NCI-H2107 (cell line): ENCODE measurements around the gene GNL2.
"Not testable (repeated sequence)": the region's sequence is repeated elsewhere in the genome, so short reads cannot be mapped to it uniquely, and the experiment has no call there.

Experiments
- DNase-seq: peaks from one replicate; lab custom pipeline; 2025; lab: John Stamatoyannopoulos, UW

Gene GNL2

GRCh38 chr1:37559957-37560379, 35.8 kb downstream of the GNL2 start:
- DNase-seq = not testable (repeated sequence)

- DNase-seq = no peak
These were observed 36.7 kb downstream of the GNL2 start for GRCh38 chr1:37559080-37559479.

DNA sequence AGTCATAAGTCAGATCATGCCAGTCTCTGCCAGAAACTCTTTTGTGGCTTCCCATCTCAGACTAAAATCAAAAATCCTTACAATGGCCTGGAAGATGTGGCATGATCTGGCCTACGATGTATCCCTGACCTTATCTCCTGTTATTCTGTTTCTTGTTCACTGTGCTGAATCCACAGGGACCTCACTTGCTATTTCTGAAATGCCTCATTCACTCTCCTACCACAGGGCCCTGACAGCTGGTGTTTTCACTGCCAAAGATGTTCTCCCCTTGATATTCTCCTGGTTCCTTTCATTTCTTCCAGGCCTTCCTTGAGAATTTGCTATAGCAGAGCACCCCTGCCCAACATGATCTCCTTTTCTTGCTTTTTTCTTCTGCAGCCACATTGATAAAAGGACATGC, 37.3 kb downstream of the GNL2 start:
- DNase-seq = no peak

GRCh38 chr1:37557402-37557801, 38.3 kb downstream of the GNL2 start:
- no peak for DNase-seq

DNA sequence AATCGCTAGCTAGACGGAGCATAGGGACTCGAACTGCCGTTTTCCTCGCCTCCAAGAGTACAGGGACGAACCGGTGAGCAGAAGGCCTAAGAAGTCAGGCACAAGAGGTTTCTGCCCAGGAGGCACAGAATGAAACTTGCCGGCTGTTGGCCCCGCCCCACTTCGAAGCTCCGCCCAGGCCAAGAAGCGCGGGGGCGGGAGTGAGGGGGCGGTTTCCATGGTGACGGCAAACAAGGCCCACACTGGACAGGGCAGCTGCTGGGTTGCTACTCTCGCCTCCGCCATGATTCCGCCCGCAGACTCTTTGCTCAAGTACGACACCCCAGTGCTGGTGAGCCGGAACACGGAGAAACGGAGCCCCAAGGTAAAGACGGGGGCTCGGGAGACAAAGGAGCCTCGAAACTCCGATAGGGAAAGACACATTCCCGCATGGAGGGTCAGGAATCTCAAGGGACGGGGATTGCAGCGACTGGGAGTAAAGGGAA, 39.0 kb downstream of the GNL2 start, which contains the start of gene DNALI1:
Gene DNALI1, plus strand, starts transcription at position 229 of the 485 bp plus-strand sequence. Its CDS starts 55 bp downstream, at position 284.
- DNase-seq = no peak

- peak; percentile 83 for DNase-seq
These were observed 41.6 kb downstream of the GNL2 start, which contains the start of gene SNIP1 for GRCh38 chr1:37553927-37554808. Gene SNIP1 (minus strand): TSS chr1:37554293. CDS start chr1:37554229, 64 bp downstream.

DNA sequence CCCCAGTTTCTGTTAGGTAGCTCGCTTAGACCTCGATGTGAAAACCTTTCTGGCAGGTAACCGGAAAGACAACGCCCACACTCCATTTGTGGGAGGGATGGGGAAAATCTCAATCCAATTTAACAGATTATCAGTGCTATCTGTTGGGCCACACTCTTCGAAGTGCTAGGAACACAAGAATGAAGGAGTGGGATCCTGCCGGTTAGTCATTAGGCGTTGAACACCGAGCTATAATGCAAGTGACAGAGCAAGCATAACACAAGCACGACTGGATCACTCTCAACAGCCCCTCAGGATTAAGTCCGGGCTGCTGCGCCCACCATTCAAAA, 42.2 kb downstream of the GNL2 start:
- DNase-seq = no peak

- no peak for DNase-seq
These were observed 46.4 kb downstream of the GNL2 start for GRCh38 chr1:37549341-37549740.

GRCh38 chr1:37545019-37545418, 50.7 kb downstream of the GNL2 start:
- DNase-seq = no peak

- no peak for DNase-seq
These were observed 51.2 kb downstream of the GNL2 start for GRCh38 chr1:37544530-37544929.

DNA sequence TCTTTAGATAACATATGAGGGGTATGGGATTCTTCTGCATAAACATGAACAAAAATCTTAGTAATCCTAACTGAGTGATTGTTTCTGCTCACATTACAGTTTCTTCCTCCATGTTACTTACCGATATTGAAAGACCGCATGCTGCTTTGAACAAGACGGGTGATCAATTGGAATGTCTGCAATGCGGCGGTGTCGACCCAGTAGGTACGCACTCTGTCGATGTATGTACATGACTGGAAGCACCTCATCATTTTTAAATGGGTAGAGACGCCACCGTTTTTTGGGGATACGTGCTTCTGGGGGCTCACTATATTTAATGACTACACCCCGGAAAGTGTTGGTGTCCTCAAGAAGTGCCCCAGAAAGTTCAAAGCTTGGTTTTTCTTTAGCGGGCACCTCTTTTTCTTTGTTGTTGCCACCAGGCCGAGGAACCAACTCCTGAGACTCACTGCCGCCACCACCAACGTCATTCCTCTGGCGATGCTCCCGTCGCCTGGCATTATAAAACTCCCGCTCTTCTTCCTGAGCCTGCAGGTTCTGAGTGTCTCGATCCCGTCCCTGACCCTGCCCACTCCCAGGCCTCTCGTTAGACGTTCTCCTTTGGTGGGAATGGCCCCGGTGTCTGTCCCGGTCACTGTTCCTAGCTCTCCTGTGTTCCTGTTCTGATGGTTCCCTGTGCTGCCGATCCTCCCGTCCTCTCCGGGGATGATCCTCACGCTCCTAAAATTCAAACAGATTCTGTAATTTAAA, 55.5 kb downstream of the GNL2 start:
- DNase-seq = no peak

- DNase-seq = not testable (repeated sequence)
These were observed 56.6 kb downstream of the GNL2 start for GRCh38 chr1:37539154-37539553.

DNA sequence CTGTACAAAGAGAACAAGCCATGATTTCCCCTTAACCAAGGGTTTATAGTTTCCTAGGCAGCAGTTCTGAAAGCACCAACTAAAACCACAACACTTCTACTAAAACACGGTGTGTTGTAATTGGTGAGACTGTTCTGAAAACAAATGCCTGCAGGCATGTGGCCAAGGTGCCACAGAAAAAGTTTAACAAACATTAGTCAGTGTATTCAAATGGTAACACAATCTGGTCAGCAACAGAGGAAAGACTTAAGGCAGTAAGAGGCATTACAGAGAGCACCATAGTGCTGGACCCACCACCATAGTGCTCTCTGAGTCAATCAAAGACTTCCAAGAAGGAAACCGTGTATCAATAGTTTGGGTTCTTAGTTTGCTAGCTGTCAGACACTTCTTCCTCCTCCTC, 58.4 kb downstream of the GNL2 start:
- peak; percentile 36 for DNase-seq

- DNase-seq = no peak
These were observed 62.2 kb downstream of the GNL2 start for GRCh38 chr1:37533317-37534093.

GRCh38 chr1:37532418-37533156, 63.1 kb downstream of the GNL2 start:
- not testable (repeated sequence) for DNase-seq

- not testable (repeated sequence) for DNase-seq
These were observed 65.8 kb downstream of the GNL2 start for GRCh38 chr1:37529888-37530287.

DNA sequence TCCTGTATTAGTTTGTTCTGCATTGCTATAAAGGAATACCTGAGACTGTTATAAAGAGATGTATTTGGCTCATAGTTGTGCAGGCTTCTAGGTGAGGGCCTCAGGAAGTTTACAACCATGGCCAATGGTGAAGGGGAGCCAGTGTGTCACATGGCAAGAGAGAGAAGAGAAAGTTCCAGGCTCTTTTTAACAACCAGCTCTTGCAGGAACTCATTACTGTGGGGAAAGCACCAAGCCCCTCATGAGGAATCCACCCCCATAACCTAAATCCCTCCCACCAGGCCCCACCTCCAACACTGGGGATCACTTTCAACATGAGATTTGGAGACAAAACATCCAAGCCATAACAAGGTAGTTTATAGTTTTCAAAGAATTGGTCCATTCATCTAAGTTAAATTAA, 76.1 kb downstream of the GNL2 start:
- DNase-seq = no peak

GRCh38 chr1:37518929-37519328, 76.8 kb downstream of the GNL2 start:
- not testable (repeated sequence) for DNase-seq

DNA sequence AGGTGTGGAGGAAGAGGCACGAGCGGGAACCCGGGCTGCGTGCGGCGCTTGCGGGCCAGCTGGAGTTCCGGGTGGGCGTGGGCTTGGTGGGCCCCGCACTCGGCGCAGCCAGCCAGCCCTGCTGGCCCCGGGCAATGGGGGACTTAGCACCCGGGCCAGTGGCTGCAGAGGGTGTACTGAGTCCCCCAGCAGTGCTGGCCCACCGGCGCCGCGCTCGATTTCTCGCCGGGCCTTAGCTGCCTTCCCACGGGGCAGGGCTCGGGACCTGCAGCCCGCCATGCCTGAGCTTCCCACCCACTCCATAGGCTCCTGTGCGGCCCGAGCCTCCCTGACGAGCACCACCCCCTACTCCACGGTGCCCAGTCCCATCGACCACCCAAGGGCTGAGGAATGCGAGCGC, 77.5 kb downstream of the GNL2 start:
- not testable (repeated sequence) for DNase-seq

DNA sequence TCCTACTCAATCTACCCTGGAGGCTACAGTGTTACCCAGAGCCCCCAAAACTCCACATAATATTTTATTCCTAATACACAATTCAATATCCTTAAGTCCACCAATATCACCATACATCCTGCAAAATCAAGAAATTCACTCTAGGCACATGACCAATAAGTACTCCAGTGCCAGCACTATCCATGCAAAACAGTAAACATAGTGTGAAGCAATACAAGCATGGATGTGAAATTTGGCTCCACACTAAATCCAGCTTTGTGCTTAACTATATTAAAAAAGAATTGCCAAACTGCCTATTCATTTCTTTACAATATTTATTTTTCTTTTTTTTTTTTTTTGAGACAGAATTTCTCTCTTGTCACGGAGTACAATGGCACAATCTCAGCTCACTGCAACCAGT, 78.2 kb downstream of the GNL2 start:
- no peak for DNase-seq
